GM12878 (cell line): ENCODE measurements around the gene AARSD1. TPM values are rescaled to one million over a fixed set of nuclear protein-coding genes. Genes with fewer than 3 reads are reported as not detected.

Experiments
- BACH1 ChIP-seq: fragments of 450-650 bp; IDR thresholded peaks from 2 replicates; pipeline ENCODE4 v1.6.1; 2017; ENCODE audit warnings: mild to moderate bottlenecking, borderline replicate concordance
- CBFB ChIP-seq: IDR thresholded peaks from 2 replicates; pipeline ENCODE4 v1.6.1; 2016; ENCODE audit warnings: antibody characterized with exemption, low read depth
- EZH2 ChIP-seq: IDR thresholded peaks from 2 replicates; pipeline ENCODE4 v1.6.1; 2012; ENCODE audit warnings: low read depth, mild to moderate bottlenecking, control low read depth, inconsistent platforms, low read length, borderline replicate concordance; ENCODE audit not compliant: control insufficient read depth
- FOS ChIP-seq: IDR thresholded peaks from 3 replicates; pipeline ENCODE4 v1.6.1; 2011; ENCODE audit warnings: borderline replicate concordance; ENCODE audit not compliant: insufficient read length; ENCODE audit errors: extremely low read depth
- FOXK2 ChIP-seq: fragments of 450-650 bp; IDR thresholded peaks from 2 replicates; pipeline ENCODE4 v1.6.1; 2017; ENCODE audit warnings: mild to moderate bottlenecking, moderate library complexity
- JUNB ChIP-seq: IDR thresholded peaks from 2 replicates; pipeline ENCODE4 v1.6.1; 2016; ENCODE audit warnings: antibody characterized with exemption, mild to moderate bottlenecking
- KAT2A ChIP-seq: conservative IDR thresholded peaks from 2 replicates; pipeline ENCODE4 v1.6.1; 2011; ENCODE audit warnings: low read depth, low read length; ENCODE audit not compliant: control insufficient read depth
- MEF2A ChIP-seq: IDR thresholded peaks from 2 replicates; pipeline ENCODE4 v1.6.1; 2011; ENCODE audit warnings: low read depth, mild to moderate bottlenecking, low read length, moderate library complexity; ENCODE audit not compliant: insufficient read depth
- MTA2 ChIP-seq: fragments of 450-650 bp; IDR thresholded peaks from 2 replicates; pipeline ENCODE4 v1.6.1; 2016; ENCODE audit warnings: low read depth, mild to moderate bottlenecking, moderate library complexity
- RB1 ChIP-seq: fragments of 450-650 bp; formaldehyde crosslinking; IDR thresholded peaks from 2 replicates; pipeline ENCODE4 v1.6.1; 2017; ENCODE audit warnings: mild to moderate bottlenecking, borderline replicate concordance
- RBBP5 ChIP-seq: fragments of 200-600 bp; sonication (generic); conservative IDR thresholded peaks from 2 replicates; pipeline ENCODE4 v1.6.1; 2016
- ZNF217 ChIP-seq: fragments of 450-650 bp; IDR thresholded peaks from 2 replicates; pipeline ENCODE4 v1.6.1; 2017; ENCODE audit warnings: antibody characterized with exemption, mild to moderate bottlenecking
- polyA plus RNA-seq, 11 experiments: library from polyadenylated mRNA; depleted of rRNA in 4 of 11; unstranded in 6 of 11; stranded (reverse) in 5 of 11; fragments of >200 nt; fragmentation: Nextera tagmentation in 4 of 11; fragmentation: Illumina TruSeq in 1 of 11; extraction: Ambion mirVana in 4 of 11; extraction: Trizol in 1 of 11; gene quantifications; 1 replicate in 1 of 11; 2 replicates in 10 of 11; pipeline versions ENCODE4 v1.2.1 to v1.2.3, GENCODE V29; 2011 to 2016; ENCODE audit warnings: inconsistent platforms in 2 of 11, missing spikeins in 2 of 11, low read depth in 1 of 11
- total RNA-seq, 4 experiments: library from RNA; depleted of rRNA in 3 of 4; stranded (reverse); fragments of >200 nt in 3 of 4; fragmentation: Illumina TruSeq in 1 of 4; extraction: Trizol in 1 of 4; gene quantifications; 2 replicates each; pipeline versions ENCODE4 v1.2.1 to v1.2.3, GENCODE V29; 2013 to 2021
- TF ChIP-seq, protein P1 (sequence below): fragments of 450-650 bp; IDR thresholded peaks from 2 replicates; pipeline ENCODE4 v1.6.1; 2017; ENCODE audit warnings: antibody characterized with exemption, mild to moderate bottlenecking, moderate library complexity
- TF ChIP-seq, protein P2 (sequence below): fragments of 150-350 bp; IDR thresholded peaks from 2 replicates; pipeline ENCODE4 v1.6.1; 2016; ENCODE audit warnings: low read depth, low read length
- TF ChIP-seq, protein P3 (sequence below): fragments of 450-650 bp; IDR thresholded peaks from 2 replicates; pipeline ENCODE4 v1.6.1; 2018; ENCODE audit warnings: mild to moderate bottlenecking, low read depth, moderate library complexity; ENCODE audit not compliant: partially characterized antibody
- TF ChIP-seq, protein P4 (sequence below): fragments of 450-650 bp; IDR thresholded peaks from 2 replicates; pipeline ENCODE4 v1.6.1; 2017; ENCODE audit warnings: mild to moderate bottlenecking, low read depth, inconsistent platforms; ENCODE audit not compliant: poor library complexity, severe bottlenecking
- TF ChIP-seq, protein P5 (sequence below): IDR thresholded peaks from 2 replicates; pipeline ENCODE4 v1.6.1; 2011; ENCODE audit warnings: low read depth, mild to moderate bottlenecking, low read length, moderate library complexity, borderline replicate concordance; ENCODE audit errors: extremely low read depth

Gene AARSD1
- total and polyA plus RNA-seq, 10 of the 15 experiments (the other 5 are each of a cell fraction or from before 2014, with no cell fraction given) = 32.2 to 86.2 (median 52.8) TPM

DNA sequence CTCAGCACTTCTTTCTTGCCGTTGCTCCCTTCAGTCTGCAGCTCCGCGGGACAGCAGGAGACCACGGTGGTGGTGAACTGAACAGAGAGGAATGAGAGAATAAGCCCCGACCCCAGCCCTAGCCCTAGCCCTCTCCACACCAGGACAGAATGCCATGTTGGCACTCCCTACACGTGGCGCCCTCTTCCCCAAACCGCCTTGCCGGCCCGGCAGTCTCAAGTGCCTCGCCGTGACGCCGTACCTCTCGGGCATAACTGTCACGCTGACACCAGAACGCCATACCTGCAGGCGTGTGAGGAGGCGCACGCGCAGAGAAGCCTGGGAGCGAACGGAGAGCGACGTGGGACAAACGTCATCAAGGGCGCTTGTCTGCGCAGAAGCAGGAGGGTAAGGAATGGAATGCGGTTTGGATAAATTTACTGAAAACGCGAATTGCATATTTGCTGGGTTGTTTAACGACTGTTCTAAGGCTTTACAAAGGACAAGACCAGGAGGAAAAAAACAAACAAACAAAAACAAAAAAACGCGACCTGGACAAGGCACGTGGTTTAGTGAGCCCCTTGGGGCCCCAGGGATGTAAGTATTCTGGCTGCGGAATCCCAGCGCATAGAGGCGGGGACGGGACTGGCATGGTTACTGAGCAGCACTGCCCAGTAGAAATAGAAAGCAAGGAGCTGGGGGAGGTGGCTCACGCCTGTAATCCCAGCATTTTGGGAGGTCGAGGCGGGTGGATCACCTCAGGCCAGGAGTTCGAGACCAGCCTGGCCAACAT lies at the start of gene AARSD1 (continued):
- TF ChIP-seq, protein P1, sequence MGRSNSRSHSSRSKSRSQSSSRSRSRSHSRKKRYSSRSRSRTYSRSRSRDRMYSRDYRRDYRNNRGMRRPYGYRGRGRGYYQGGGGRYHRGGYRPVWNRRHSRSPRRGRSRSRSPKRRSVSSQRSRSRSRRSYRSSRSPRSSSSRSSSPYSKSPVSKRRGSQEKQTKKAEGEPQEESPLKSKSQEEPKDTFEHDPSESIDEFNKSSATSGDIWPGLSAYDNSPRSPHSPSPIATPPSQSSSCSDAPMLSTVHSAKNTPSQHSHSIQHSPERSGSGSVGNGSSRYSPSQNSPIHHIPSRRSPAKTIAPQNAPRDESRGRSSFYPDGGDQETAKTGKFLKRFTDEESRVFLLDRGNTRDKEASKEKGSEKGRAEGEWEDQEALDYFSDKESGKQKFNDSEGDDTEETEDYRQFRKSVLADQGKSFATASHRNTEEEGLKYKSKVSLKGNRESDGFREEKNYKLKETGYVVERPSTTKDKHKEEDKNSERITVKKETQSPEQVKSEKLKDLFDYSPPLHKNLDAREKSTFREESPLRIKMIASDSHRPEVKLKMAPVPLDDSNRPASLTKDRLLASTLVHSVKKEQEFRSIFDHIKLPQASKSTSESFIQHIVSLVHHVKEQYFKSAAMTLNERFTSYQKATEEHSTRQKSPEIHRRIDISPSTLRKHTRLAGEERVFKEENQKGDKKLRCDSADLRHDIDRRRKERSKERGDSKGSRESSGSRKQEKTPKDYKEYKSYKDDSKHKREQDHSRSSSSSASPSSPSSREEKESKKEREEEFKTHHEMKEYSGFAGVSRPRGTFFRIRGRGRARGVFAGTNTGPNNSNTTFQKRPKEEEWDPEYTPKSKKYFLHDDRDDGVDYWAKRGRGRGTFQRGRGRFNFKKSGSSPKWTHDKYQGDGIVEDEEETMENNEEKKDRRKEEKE = no peak
- TF ChIP-seq MTA2 (no peak), EZH2 (no peak), KAT2A (no peak), MEF2A (no peak), BACH1 (peak; percentile 69; the same call in 1 of the 2 replicates), ZNF217 (peak; percentile 68; the same call in 1 of the 2 replicates), FOS (no peak), FOXK2 (no peak; the same call in 1 of the 2 replicates), RB1 (peak; percentile 59; the same call in 1 of the 2 replicates), CBFB (peak; percentile 87), JUNB (no peak), RBBP5 (no peak)
- TF ChIP-seq, protein P2, sequence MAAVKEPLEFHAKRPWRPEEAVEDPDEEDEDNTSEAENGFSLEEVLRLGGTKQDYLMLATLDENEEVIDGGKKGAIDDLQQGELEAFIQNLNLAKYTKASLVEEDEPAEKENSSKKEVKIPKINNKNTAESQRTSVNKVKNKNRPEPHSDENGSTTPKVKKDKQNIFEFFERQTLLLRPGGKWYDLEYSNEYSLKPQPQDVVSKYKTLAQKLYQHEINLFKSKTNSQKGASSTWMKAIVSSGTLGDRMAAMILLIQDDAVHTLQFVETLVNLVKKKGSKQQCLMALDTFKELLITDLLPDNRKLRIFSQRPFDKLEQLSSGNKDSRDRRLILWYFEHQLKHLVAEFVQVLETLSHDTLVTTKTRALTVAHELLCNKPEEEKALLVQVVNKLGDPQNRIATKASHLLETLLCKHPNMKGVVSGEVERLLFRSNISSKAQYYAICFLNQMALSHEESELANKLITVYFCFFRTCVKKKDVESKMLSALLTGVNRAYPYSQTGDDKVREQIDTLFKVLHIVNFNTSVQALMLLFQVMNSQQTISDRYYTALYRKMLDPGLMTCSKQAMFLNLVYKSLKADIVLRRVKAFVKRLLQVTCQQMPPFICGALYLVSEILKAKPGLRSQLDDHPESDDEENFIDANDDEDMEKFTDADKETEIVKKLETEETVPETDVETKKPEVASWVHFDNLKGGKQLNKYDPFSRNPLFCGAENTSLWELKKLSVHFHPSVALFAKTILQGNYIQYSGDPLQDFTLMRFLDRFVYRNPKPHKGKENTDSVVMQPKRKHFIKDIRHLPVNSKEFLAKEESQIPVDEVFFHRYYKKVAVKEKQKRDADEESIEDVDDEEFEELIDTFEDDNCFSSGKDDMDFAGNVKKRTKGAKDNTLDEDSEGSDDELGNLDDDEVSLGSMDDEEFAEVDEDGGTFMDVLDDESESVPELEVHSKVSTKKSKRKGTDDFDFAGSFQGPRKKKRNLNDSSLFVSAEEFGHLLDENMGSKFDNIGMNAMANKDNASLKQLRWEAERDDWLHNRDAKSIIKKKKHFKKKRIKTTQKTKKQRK = no peak
- TF ChIP-seq, protein P3, sequence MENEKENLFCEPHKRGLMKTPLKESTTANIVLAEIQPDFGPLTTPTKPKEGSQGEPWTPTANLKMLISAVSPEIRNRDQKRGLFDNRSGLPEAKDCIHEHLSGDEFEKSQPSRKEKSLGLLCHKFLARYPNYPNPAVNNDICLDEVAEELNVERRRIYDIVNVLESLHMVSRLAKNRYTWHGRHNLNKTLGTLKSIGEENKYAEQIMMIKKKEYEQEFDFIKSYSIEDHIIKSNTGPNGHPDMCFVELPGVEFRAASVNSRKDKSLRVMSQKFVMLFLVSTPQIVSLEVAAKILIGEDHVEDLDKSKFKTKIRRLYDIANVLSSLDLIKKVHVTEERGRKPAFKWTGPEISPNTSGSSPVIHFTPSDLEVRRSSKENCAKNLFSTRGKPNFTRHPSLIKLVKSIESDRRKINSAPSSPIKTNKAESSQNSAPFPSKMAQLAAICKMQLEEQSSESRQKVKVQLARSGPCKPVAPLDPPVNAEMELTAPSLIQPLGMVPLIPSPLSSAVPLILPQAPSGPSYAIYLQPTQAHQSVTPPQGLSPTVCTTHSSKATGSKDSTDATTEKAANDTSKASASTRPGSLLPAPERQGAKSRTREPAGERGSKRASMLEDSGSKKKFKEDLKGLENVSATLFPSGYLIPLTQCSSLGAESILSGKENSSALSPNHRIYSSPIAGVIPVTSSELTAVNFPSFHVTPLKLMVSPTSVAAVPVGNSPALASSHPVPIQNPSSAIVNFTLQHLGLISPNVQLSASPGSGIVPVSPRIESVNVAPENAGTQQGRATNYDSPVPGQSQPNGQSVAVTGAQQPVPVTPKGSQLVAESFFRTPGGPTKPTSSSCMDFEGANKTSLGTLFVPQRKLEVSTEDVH = no peak
- TF ChIP-seq, protein P4, sequence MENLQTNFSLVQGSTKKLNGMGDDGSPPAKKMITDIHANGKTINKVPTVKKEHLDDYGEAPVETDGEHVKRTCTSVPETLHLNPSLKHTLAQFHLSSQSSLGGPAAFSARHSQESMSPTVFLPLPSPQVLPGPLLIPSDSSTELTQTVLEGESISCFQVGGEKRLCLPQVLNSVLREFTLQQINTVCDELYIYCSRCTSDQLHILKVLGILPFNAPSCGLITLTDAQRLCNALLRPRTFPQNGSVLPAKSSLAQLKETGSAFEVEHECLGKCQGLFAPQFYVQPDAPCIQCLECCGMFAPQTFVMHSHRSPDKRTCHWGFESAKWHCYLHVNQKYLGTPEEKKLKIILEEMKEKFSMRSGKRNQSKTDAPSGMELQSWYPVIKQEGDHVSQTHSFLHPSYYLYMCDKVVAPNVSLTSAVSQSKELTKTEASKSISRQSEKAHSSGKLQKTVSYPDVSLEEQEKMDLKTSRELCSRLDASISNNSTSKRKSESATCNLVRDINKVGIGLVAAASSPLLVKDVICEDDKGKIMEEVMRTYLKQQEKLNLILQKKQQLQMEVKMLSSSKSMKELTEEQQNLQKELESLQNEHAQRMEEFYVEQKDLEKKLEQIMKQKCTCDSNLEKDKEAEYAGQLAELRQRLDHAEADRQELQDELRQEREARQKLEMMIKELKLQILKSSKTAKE = peak; percentile 10
- TF ChIP-seq, protein P5, sequence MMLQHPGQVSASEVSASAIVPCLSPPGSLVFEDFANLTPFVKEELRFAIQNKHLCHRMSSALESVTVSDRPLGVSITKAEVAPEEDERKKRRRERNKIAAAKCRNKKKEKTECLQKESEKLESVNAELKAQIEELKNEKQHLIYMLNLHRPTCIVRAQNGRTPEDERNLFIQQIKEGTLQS = no peak
